ENCODE results near the gene AHNAK2.
A peak's percentile ranks its signal among the peaks of the same experiment; 100 is the strongest.

Gene AHNAK2

DNA sequence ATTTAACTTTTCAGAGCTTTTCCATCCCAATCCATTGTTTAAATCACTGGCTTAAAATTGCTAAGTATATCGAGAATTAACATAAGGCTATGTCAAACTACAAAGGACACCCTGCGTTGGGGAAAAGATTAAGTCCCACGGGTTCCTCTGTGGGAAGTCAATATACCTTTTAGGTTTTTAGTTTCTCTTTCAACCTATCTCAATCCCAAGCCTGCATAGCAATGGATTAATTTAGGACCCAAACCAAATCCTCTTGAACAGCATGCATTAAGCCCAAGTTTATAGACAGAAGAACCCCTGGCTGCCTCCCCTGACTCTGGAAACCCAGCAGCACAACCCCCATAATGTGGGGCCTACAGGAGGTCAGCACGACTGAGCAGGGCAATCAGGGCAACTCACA, 36.5 kb upstream of the AHNAK2 start:
- Histone ChIP-seq H3K27ac (peak overlapping the region; percentile 42; the same call in 1 of the 2 replicates), H3K9me3 (ENCODE audit: low read depth, low read length) (no peaks in the 10 kb centered on the region), H3K36me3 (ENCODE audit: insufficient read depth, low read length) (peaks cover 55% of the 10 kb centered on the region), H3K9ac (ENCODE audit: insufficient read length) (peak overlapping the region; percentile 26), H3K4me3 (no peak overlapping the region)
- TF ChIP-seq FOXP2 (optimal IDR thresholded peaks at IDR 0.05; ENCODE audit: control extremely low read depth, extremely low read length, insufficient read depth) (no peak), POLR2AphosphoS5 (IDR thresholded peaks at IDR 0.05; ENCODE audit: borderline replicate concordance, low read depth, low read length) (no peak), EZH2 (IDR thresholded peaks at IDR 0.05) (no peak)
- DNase-seq (ENCODE audit: low read depth, low spot score) = no peak

- H3K36me3 ChIP-seq (ENCODE audit: insufficient read depth, low read length) = peaks cover 55% of the 10 kb centered on the region
- H3K4me3 ChIP-seq = no peak overlapping the region
- no peak for TF ChIP-seq EZH2 (IDR thresholded peaks at IDR 0.05)
- no peak for TF ChIP-seq FOXP2 (optimal IDR thresholded peaks at IDR 0.05; ENCODE audit: control extremely low read depth, extremely low read length, insufficient read depth)
- no peak for TF ChIP-seq POLR2AphosphoS5 (IDR thresholded peaks at IDR 0.05; ENCODE audit: borderline replicate concordance, low read depth, low read length)
- peak overlapping the region; percentile 26 for H3K9ac ChIP-seq (ENCODE audit: insufficient read length)
- no peak overlapping the region for H3K27ac ChIP-seq
- no peaks in the 10 kb centered on the region for H3K9me3 ChIP-seq (ENCODE audit: low read depth, low read length)
- no peak for DNase-seq (ENCODE audit: low read depth, low spot score)
These were observed 35.9 kb upstream of the AHNAK2 start for GRCh38 chr14:105014032-105014431.

DNA sequence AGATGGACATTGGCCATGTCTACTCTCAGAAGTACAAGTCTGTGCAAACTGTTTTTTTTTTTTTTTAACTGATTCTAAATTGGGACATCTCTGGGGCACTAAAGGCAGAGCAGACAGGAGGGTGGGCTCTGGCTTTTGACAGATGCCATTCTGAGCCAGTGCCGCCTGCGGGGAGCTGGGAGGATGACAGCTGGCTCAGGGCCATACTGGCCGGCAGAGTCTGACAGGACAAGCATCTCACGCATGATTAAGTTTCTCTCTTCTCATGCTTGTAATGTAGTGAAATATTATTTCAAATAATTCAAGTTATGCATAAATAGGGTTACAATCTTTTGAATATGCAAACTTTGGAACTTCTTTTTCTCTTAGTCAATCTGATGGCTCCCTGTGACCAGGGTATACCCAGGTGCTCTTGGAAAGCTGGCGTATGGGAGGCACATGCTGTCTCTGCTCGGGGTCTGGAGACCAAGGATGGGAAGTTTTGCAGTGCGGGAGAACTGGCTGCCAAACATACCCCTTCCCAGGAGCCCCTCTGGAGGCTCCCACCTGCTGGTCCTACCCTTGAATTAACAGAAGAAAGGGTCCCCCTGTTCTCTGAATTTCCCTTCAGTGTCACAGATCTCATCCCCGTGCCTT, 35.1 kb upstream of the AHNAK2 start:
- no peak overlapping the region for H3K4me3 ChIP-seq
- no peak for TF ChIP-seq EZH2 (IDR thresholded peaks at IDR 0.05)
- no peak for TF ChIP-seq POLR2AphosphoS5 (IDR thresholded peaks at IDR 0.05; ENCODE audit: borderline replicate concordance, low read depth, low read length)
- no peak for TF ChIP-seq FOXP2 (optimal IDR thresholded peaks at IDR 0.05; ENCODE audit: control extremely low read depth, extremely low read length, insufficient read depth)
- no peak for DNase-seq (ENCODE audit: low read depth, low spot score)
- H3K36me3 ChIP-seq (ENCODE audit: insufficient read depth, low read length) = peaks cover 53% of the 10 kb centered on the region
- H3K27ac ChIP-seq = no peak overlapping the region
- H3K9me3 ChIP-seq (ENCODE audit: low read depth, low read length) = no peaks in the 10 kb centered on the region
- H3K9ac ChIP-seq (ENCODE audit: insufficient read length) = no peak overlapping the region

GRCh38 chr14:105012171-105012985, 34.2 kb upstream of the AHNAK2 start:
- H3K9ac ChIP-seq (ENCODE audit: insufficient read length) = no peak overlapping the region
- no peak for TF ChIP-seq EZH2 (IDR thresholded peaks at IDR 0.05)
- TF ChIP-seq FOXP2 (optimal IDR thresholded peaks at IDR 0.05; ENCODE audit: control extremely low read depth, extremely low read length, insufficient read depth) = no peak
- TF ChIP-seq POLR2AphosphoS5 (IDR thresholded peaks at IDR 0.05; ENCODE audit: borderline replicate concordance, low read depth, low read length) = no peak

DNA sequence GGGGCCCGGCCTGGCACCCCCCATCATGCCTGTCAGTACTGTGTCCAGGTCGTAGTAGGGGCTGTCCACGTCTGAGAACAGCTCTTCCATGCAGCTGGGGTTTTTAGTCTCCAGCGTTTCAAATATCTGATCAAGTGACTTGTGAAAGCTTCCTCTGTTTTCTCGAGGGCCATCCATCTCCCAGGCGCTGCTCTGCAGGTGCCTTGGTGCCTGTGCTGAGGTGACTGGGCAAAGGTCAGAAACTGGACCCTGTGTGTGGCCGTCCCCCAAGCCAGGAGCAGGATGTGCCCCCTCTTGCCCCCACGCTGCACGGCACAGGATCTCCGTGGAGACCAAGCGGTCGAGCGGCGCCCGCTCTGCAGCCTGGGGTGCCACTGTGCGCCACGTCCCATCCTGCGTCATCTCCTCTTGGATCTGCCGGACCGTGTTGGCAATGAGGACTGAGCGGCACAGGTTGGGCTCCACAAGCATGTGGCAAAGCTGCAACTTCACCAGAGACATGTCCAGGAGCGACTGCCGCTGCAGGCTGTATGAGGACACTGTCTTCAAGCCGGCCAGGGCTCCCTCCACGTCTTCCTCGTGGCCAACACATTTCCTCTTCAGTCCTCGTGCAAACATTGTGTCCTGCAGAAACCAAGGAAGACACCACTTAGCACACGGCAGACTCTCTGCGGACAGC, 33.3 kb upstream of the AHNAK2 start:
- Histone ChIP-seq H3K9ac (ENCODE audit: insufficient read length) (no peak overlapping the region), H3K27ac (no peak overlapping the region), H3K36me3 (ENCODE audit: insufficient read depth, low read length) (peaks cover 45% of the 10 kb centered on the region), H3K9me3 (ENCODE audit: low read depth, low read length) (no peaks in the 10 kb centered on the region), H3K4me3 (no peak overlapping the region)
- TF ChIP-seq EZH2 (IDR thresholded peaks at IDR 0.05) = no peak
- DNase-seq (ENCODE audit: low read depth, low spot score) = no peak

More at GRCh38 chr14:105012171-105012985, 34.2 kb upstream of the AHNAK2 start:
- Histone ChIP-seq H3K9me3 (ENCODE audit: low read depth, low read length) (no peaks in the 10 kb centered on the region), H3K36me3 (ENCODE audit: insufficient read depth, low read length) (peaks cover 50% of the 10 kb centered on the region), H3K27ac (no peak overlapping the region), H3K4me3 (no peak overlapping the region)
- no peak for DNase-seq (ENCODE audit: low read depth, low spot score)

DNA sequence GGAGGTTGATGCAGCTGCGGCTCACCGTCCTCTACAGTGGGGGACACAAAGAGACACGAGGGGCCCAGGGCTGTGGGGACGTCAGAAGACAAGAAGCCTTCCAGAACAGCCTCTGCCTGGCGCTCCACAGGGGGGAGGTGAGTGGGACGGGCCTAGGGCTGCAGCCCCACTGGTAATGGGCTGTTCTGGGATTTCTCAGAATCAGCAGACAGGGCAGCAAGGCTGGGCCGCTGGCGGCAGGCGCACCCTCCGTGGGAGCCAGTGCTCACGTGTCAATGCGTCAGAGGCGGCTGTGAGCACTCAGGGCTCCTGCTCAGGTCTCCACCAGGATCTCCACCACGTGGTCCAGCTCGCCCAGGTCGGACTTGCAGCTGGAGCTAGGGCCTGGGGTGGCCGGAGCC, 32.7 kb upstream of the AHNAK2 start:
- H3K4me3 ChIP-seq = no peak overlapping the region
- no peak for DNase-seq (ENCODE audit: low read depth, low spot score)
- TF ChIP-seq EZH2 (IDR thresholded peaks at IDR 0.05) = no peak
- TF ChIP-seq POLR2AphosphoS5 (IDR thresholded peaks at IDR 0.05; ENCODE audit: borderline replicate concordance, low read depth, low read length) = no peak
- TF ChIP-seq FOXP2 (optimal IDR thresholded peaks at IDR 0.05; ENCODE audit: control extremely low read depth, extremely low read length, insufficient read depth) = no peak
- no peaks in the 10 kb centered on the region for H3K9me3 ChIP-seq (ENCODE audit: low read depth, low read length)
- H3K27ac ChIP-seq = no peak overlapping the region
- peaks cover 44% of the 10 kb centered on the region for H3K36me3 ChIP-seq (ENCODE audit: insufficient read depth, low read length)
- H3K9ac ChIP-seq (ENCODE audit: insufficient read length) = no peak overlapping the region

DNA sequence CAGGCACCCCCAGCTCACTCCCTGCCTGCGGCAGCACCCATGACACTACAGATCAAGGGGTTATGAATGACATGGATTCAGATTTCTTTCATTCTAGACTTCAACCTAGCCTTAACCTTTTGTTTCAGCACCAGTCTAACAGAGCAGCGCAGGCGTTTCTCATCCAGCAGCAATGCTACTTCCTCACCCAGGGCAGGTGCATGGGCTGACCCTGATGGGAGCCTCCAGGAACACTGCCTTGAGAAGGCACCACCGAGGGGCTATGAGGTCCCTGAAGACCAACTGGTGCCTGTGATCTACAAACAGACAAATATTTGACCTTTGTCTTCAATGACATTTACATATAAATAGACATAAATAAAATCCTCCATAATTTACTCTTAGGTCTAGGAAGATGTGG, 31.9 kb upstream of the AHNAK2 start:
- Histone ChIP-seq H3K4me3 (no peak overlapping the region), H3K36me3 (ENCODE audit: insufficient read depth, low read length) (peaks cover 44% of the 10 kb centered on the region), H3K27ac (no peak overlapping the region), H3K9ac (ENCODE audit: insufficient read length) (no peak overlapping the region), H3K9me3 (ENCODE audit: low read depth, low read length) (no peaks in the 10 kb centered on the region)
- TF ChIP-seq FOXP2 (optimal IDR thresholded peaks at IDR 0.05; ENCODE audit: control extremely low read depth, extremely low read length, insufficient read depth) (no peak), EZH2 (IDR thresholded peaks at IDR 0.05) (no peak), POLR2AphosphoS5 (IDR thresholded peaks at IDR 0.05; ENCODE audit: borderline replicate concordance, low read depth, low read length) (no peak)
- DNase-seq (ENCODE audit: low read depth, low spot score) = no peak

DNA sequence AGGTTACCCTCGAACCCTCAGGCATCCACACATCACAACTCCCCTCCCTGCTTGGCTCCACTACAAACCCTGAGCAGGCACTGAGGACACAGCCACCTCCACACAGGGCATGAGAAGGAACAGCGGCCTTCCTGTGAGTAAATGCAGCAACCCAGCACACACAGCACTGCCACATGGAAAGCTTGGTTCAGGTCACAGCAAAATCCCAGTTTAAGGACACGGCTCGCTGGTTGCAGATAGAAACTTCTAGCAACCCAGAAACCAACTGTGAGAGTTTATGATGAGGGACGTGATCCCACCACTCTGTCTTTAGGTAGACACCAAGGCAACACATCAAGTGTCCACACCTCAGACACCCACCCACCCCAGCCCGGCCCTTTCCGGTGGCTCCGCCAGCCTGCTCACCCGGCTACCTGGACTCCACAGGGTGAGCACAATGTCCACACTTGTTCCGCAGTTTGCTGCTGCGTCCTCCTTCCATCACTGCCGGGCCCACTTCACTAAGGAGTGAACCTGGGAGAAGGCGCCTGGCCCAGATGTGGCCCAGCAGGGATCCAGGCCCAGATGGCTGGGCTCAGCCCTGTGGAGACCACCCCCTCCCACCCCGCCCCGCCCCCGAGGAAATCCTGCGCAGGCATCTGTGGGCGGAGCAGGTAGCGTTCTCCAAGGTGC, 29.6 kb upstream of the AHNAK2 start:
- peaks cover 44% of the 10 kb centered on the region for H3K36me3 ChIP-seq (ENCODE audit: insufficient read depth, low read length)
- TF ChIP-seq POLR2AphosphoS5 (IDR thresholded peaks at IDR 0.05; ENCODE audit: borderline replicate concordance, low read depth, low read length) = no peak
- no peak for TF ChIP-seq FOXP2 (optimal IDR thresholded peaks at IDR 0.05; ENCODE audit: control extremely low read depth, extremely low read length, insufficient read depth)
- no peak for TF ChIP-seq EZH2 (IDR thresholded peaks at IDR 0.05)
- H3K9ac ChIP-seq (ENCODE audit: insufficient read length) = no peak overlapping the region
- no peaks in the 10 kb centered on the region for H3K9me3 ChIP-seq (ENCODE audit: low read depth, low read length)
- H3K4me3 ChIP-seq = no peak overlapping the region
- H3K27ac ChIP-seq = no peak overlapping the region
- DNase-seq (ENCODE audit: low read depth, low spot score) = no peak

Measured in SK-N-MC (cell line).